Activated CD8-positive, alpha-beta T cell treated with anti-CD3 and anti-CD28 coated beads, Interleukin-2, amount 10 ng/mL, durations not matched to agents 7 days and 5 days (primary cell): Measurements from ENCODE around the gene GRK3. TPM values are rescaled to one million over a fixed set of nuclear protein-coding genes. Genes with fewer than 3 reads are reported as not detected.

Experiments used
- ATAC-seq: fragments of 150-1000 bp; cut with Tn5 transposase; one replicate; pipeline ENCODE4 v1.10.0; 2021; ENCODE audit warnings: moderate library complexity
- CTCF ChIA-PET: fragments of 350-600 bp; sonication (Branson Sonifier 250); formaldehyde crosslinking; loops from one replicate; lab custom pipeline; 2021; ENCODE audit warnings: antibody characterized with exemption; lab: Charles Lee
- POLR2A ChIA-PET: fragments of 350-600 bp; sonication (Branson Sonifier 250); formaldehyde crosslinking; loops from one replicate; lab custom pipeline; 2021; ENCODE audit warnings: antibody characterized with exemption; lab: Charles Lee
- DNase-seq: peaks from one replicate; pipeline ENCODE4 v3.0.0-alpha.2; 2020
- H3K27ac Mint-ChIP-seq: one replicate; pipeline ENCODE4 v1.8.0; 2021; ENCODE audit warnings: mild to moderate bottlenecking, mixed read lengths
- H3K27me3 Mint-ChIP-seq: one replicate; pipeline ENCODE4 v1.8.0; 2021; ENCODE audit warnings: low read depth, mixed read lengths
- H3K36me3 Mint-ChIP-seq: one replicate; pipeline ENCODE4 v1.8.0; 2021; ENCODE audit warnings: low read depth, mixed read lengths
- H3K4me1 Mint-ChIP-seq: one replicate; pipeline ENCODE4 v1.8.0; 2021; ENCODE audit warnings: low read depth, mixed read lengths
- H3K4me3 Mint-ChIP-seq: one replicate; pipeline ENCODE4 v1.8.0; 2021; ENCODE audit warnings: mild to moderate bottlenecking, mixed read lengths
- H3K9me3 Mint-ChIP-seq: one replicate; pipeline ENCODE4 v1.8.0; 2022; ENCODE audit warnings: mixed read lengths; ENCODE audit not compliant: insufficient read depth
- total RNA-seq, 2 experiments: library from RNA; stranded (reverse); gene quantifications; one replicate each; pipeline ENCODE4 v1.2.3, GENCODE V29; 2021

The GRK3 gene
- total RNA-seq, 2 experiments from 2014 or later: 35.0 to 36.6 TPM

DNA sequence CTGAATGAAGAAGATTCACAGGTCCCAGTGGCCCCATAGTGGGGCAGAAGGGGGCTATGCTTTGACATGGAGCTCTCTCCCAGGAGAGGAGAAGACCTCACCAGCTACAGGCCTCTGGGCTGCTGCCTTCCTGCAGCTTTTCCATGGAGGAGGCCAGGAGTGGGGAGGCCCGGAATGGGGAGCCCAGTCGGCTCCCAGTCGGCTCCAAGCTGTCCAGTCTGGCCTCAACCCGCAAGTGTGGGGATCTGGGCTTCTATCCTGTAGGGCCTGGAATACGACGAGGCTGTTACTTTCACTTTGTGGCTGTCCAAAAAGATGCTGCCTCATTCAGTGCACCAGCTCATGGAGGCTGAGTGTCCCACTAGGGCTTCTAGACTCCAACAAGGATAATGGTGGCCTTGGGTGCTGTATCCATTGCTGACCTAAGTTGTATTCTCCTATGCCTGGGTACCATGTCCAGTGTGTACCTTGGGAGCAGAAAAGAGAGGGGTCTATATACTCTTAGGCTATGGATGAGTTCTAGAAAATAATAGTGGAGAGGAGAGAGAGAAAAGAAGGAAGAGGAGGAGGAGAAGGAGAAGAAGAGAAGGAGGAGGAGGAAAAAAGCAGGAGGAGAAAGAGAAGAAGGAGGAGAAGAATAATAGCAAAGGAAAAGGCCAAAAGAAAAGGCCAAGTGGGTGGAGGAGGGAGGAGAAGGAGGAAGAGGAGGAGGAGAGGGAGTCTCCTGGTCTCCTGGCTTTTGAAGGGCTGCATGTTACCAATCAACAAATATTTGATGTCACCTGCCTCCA is 178.6 kb downstream of the GRK3 start:
- H3K4me1 Mint-ChIP-seq: peaks cover 59% of the 10 kb centered on the region
- CTCF ChIA-PET: interaction anchor here (1.0 to 1.4 kb wide), 4 partner anchors 15 to 33 kb away, joined by 3 to 4 read pairs (median 3); no protein-coding TSS in a partner anchor
- DNase-seq (no peak), ATAC-seq (no peak)
- H3K27ac Mint-ChIP-seq: peak overlapping the region; percentile 55
- H3K27me3 Mint-ChIP-seq: no peaks in the 10 kb centered on the region
- peaks cover 38% of the 10 kb centered on the region for H3K36me3 Mint-ChIP-seq
- POLR2A ChIA-PET: no interaction called here
- H3K4me3 Mint-ChIP-seq: no peak overlapping the region
- peaks cover 13% of the 10 kb centered on the region for H3K9me3 Mint-ChIP-seq

DNA sequence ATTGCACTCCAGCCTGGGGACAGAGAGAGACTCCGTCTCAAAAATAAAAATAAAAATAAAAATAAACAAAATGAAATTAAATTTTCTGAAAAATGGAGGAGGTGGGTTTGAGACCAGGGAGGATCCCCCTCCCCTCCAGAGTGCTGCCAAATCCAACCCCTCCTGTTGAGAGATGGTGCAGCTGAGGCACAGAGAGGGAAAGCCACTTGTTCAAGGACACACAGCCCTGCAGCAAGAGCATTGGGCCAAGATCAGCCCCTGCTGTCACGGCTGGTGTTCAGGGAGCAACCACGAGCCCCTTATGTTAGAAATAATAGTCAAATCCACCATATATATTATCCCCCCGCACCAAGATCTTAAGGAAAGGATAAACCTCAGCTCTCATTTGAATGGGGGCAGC is 180.2 kb downstream of the GRK3 start:
- peaks cover 28% of the 10 kb centered on the region for H3K36me3 Mint-ChIP-seq

DNA sequence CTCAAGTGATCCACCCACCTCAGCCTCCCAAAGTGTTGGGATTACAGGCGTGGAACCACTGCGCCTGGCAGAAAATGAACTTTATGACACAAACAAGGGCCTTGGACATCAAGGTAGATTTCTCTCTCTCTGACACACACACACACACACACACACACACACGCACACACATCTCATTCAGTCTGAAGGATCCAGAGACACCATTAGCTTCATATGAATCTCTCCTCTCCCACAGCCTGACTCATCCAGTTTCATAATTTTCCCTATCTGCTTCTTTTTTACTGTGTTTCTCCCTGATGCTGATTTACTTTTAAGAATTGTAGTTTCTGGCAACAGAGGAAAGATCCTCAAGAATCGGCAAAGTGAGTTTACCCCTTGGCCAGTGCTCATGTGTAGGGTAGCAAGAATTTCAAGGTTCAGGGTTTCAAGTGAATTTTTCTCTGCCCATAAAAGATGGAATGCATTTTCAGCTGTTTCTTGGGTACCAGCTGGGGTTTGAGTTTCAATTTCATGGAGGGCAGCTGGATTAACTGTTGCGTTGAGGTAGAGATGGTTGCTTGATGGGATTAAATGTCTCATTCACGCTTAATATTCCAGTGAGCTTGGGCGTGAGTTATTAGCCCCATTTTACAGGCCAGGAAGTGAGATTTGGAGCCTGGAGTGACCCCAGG is 181.0 kb downstream of the GRK3 start:
- peaks cover 4% of the 10 kb centered on the region for H3K9me3 Mint-ChIP-seq
- H3K4me1 Mint-ChIP-seq: peaks cover 68% of the 10 kb centered on the region
- CTCF ChIA-PET: interaction anchor here (0.9 kb wide), 1 partner anchor 21 kb away, joined by 3 read pairs; no protein-coding TSS in a partner anchor
- peaks cover 26% of the 10 kb centered on the region for H3K36me3 Mint-ChIP-seq
- H3K27me3 Mint-ChIP-seq: no peaks in the 10 kb centered on the region
- POLR2A ChIA-PET: no interaction called here
- H3K4me3 Mint-ChIP-seq: no peak overlapping the region
- H3K27ac Mint-ChIP-seq: peak overlapping the region; percentile 41
- no peak for ATAC-seq
- DNase-seq: no peak

More for the DNA sequence above, 180.2 kb downstream of the GRK3 start:
- Mint-ChIP-seq H3K27me3 (no peaks in the 10 kb centered on the region), H3K4me3 (no peak overlapping the region), H3K27ac (no peak overlapping the region), H3K9me3 (peaks cover 8% of the 10 kb centered on the region), H3K4me1 (peaks cover 64% of the 10 kb centered on the region)
- no peak for ATAC-seq
- ChIA-PET POLR2A (no interaction called here), CTCF (no interaction called here)
- no peak for DNase-seq

DNA sequence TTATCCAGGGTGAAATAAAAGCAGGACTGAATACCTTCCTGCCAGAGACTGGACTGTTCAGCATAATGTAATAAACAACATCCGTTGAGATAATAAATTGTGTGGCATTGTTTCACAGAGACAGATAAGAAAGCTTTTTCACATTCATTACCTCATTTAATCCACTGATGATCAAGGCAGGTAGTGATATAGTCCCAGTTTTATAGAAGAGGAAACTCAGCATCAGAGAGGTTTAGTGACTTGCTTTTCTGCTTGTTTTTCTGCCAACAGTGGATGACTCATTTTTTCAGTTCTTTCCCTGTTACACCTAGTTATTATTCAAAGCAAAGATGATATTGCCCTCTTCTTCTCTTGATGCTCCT is 181.5 kb downstream of the GRK3 start:
- peaks cover 71% of the 10 kb centered on the region for H3K4me1 Mint-ChIP-seq
- peak overlapping the region; percentile 32 for H3K27ac Mint-ChIP-seq
- ATAC-seq: peak; percentile 30
- H3K27me3 Mint-ChIP-seq: no peaks in the 10 kb centered on the region
- no peak overlapping the region for H3K4me3 Mint-ChIP-seq
- no peak for DNase-seq
- ChIA-PET CTCF (interaction anchor here (0.9 kb wide), 1 partner anchor 20 kb away, joined by 3 read pairs; no protein-coding TSS in a partner anchor), POLR2A (no interaction called here)
- no peaks in the 10 kb centered on the region for H3K9me3 Mint-ChIP-seq
- peaks cover 22% of the 10 kb centered on the region for H3K36me3 Mint-ChIP-seq

DNA sequence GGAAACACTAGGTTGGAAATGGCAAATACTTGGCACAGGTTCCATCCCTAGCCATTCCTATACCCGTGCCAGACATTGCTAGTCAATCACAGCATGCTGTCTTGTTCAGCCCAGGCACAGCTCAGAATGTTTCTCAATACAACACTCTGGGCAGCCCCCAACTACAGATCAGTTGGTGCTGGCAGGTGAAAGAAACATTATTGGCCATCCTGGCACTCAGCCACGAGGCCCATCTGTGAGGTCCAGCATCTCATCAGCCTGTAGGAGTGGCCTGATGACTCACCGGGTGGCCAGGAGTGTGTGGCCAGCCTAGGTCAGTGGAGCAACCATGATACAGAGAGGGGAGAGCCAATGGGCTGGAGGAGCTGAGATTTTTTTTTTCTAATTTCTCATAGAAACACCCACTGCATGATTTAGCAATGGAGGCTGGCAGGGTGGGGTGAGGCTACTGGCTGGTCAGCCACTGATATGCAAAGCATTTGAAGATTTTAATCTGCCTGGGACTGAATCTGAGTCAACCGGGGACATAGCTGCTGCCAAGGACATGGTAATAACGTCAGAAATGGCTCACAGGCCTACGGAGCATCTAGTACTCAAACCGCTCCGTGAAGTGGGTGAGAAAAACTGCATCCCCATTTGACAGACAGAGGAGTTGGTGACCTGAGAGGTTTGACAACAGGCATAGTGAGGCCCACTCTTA is 182.9 kb downstream of the GRK3 start:
- ChIA-PET POLR2A (interaction anchor here (1.4 kb wide), 1 partner anchor 10 kb away, joined by 3 read pairs; no protein-coding TSS in a partner anchor), CTCF (interaction anchor here (2.4 kb wide), 1 partner anchor 25 kb away, joined by 9 read pairs; no protein-coding TSS in a partner anchor)
- Mint-ChIP-seq H3K4me1 (peaks cover 74% of the 10 kb centered on the region), H3K36me3 (peaks cover 22% of the 10 kb centered on the region), H3K27me3 (no peaks in the 10 kb centered on the region), H3K27ac (peak overlapping the region; percentile 55), H3K9me3 (no peaks in the 10 kb centered on the region), H3K4me3 (no peak overlapping the region)
- no peak for DNase-seq
- ATAC-seq: no peak

DNA sequence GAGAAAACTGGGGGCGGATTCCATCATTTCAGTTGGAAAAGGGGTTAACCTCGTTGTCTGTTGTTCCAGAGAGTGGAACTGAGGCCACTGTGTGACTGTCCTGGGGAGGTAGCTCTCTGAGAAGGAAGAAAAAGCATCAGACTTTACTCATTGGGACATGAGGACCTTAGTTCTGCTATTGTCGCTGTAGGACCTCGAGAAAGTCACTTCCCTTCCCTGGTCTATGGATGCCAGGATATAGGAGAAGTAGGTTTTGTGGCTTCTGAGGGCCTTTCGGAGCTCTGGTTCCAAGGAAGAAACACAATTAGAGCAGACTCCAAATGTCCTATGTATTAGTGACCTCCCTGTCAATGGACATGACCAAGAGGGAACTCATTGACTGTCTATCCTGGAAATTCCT is 183.7 kb downstream of the GRK3 start:
- CTCF ChIA-PET: interaction anchor here (2.4 kb wide), 1 partner anchor 25 kb away, joined by 9 read pairs; no protein-coding TSS in a partner anchor
- Mint-ChIP-seq H3K9me3 (no peaks in the 10 kb centered on the region), H3K27ac (peak overlapping the region; percentile 89), H3K4me1 (peaks cover 68% of the 10 kb centered on the region), H3K27me3 (no peaks in the 10 kb centered on the region), H3K4me3 (no peak overlapping the region), H3K36me3 (peaks cover 19% of the 10 kb centered on the region)
- POLR2A ChIA-PET: interaction anchor here (1.4 kb wide), 1 partner anchor 9 kb away, joined by 3 read pairs; no protein-coding TSS in a partner anchor
- no peak for ATAC-seq
- DNase-seq: no peak

DNA sequence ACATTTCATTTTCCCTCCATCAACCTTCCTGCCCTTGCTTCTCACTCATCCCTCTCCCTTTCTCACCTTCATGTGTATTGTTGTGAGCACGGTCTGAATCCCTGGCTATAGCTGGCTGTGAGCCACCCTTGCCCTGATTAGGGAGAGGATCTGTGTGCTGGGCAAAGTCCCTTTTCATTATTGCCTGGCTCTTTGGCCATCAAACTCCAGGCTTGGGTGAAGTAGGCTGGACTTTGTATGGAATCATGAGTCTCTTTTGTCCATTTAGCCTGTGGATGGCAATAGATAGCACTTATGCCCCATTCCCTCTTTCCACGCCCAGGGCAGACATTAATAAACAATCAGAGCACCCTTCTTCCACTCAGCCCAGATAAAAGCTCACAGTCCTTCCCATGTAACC is 184.2 kb downstream of the GRK3 start:
- no peaks in the 10 kb centered on the region for H3K27me3 Mint-ChIP-seq
- no peaks in the 10 kb centered on the region for H3K9me3 Mint-ChIP-seq
- POLR2A ChIA-PET: interaction anchor here (1.4 kb wide), 1 partner anchor 9 kb away, joined by 3 read pairs; no protein-coding TSS in a partner anchor
- H3K27ac Mint-ChIP-seq: peak overlapping the region; percentile 89
- no peak for ATAC-seq
- H3K4me3 Mint-ChIP-seq: no peak overlapping the region
- peaks cover 62% of the 10 kb centered on the region for H3K4me1 Mint-ChIP-seq
- H3K36me3 Mint-ChIP-seq: peaks cover 17% of the 10 kb centered on the region
- CTCF ChIA-PET: interaction anchor here (2.0 to 2.4 kb wide), 2 partner anchors 12 to 24 kb away, joined by 7 to 9 read pairs; no protein-coding TSS in a partner anchor
- no peak for DNase-seq

DNA sequence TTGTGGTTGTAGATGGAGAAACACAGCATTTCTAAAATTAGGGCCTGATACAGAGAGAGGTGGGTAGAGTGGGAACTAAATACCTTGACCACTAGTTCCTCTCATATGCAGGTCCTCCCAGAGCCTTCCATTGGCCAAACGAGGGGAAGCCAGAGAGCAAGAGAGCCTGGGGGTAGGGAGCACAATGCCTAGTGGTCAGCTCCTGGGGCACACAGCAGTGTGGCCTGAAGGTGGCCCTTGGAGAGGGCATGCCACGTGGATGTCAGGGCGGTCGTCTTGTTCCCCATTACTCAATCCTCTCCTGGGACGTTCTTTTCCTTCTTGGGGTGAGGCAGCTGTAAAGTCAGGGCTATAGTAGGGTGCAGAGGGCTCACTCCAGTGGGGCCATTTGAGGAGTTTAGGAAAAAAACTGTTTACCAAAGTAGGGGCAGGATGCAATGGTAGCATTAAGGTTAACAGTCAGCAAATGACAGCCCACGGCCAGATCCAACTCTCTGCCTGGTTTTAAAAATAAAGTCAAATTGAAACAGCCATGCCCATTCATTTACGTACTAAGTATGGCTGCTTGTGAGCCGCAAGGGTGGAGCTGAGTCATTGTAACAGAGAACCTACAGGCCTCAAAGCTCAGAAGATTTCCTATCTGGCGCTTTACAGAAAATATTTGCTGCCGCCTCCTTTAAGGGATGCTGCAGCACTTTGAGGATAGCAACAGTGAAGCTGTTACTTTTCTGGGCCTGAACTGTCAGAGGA is 185.1 kb downstream of the GRK3 start:
- ChIA-PET CTCF (interaction anchor here (1.4 to 2.2 kb wide), 4 partner anchors 10 to 22 kb away, joined by 3 to 12 read pairs (median 7); no protein-coding TSS in a partner anchor), POLR2A (interaction anchor here (0.7 to 1.5 kb wide), 3 partner anchors 11 to 13 kb away, joined by 3 to 8 read pairs (median 3); no protein-coding TSS in a partner anchor)
- peaks cover 17% of the 10 kb centered on the region for H3K36me3 Mint-ChIP-seq
- peak; percentile 39 for DNase-seq
- peak; percentile 61 for ATAC-seq
- H3K27me3 Mint-ChIP-seq: no peaks in the 10 kb centered on the region
- peak overlapping the region; percentile 36 for H3K4me3 Mint-ChIP-seq
- no peaks in the 10 kb centered on the region for H3K9me3 Mint-ChIP-seq
- peak overlapping the region; percentile 89 for H3K27ac Mint-ChIP-seq
- peaks cover 57% of the 10 kb centered on the region for H3K4me1 Mint-ChIP-seq

DNA sequence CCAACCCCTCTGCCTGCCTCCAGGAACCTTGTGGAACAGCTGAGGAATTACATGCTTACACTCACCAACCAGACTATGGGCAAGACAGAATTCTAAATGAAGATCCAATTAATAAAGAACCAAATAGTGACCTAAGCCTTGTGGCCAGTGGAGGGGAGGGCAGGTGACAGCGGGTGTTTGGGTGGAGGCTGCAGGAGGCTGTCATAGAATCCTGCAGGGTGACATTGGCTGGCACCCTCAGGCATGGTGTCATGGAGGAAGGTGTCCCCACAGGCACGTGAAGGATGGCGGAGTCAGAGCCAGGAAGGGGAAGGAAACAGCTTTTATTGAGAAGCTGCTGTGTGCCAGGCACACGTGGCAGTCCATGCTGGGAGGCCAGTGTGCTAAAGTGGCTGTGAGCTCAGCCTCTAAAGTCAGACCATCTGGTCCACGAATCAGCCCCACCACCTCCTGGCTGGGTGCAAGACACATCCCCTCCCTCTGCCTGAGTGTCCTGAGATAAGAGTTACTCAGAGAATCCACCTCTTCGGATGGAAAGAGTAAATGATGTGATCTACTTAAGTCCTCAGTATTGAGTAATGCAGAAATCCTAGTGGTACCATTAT is 186.2 kb downstream of the GRK3 start:
- DNase-seq (no peak), ATAC-seq (no peak)
- no peaks in the 10 kb centered on the region for H3K9me3 Mint-ChIP-seq
- H3K4me1 Mint-ChIP-seq: peaks cover 53% of the 10 kb centered on the region
- no peaks in the 10 kb centered on the region for H3K27me3 Mint-ChIP-seq
- peaks cover 14% of the 10 kb centered on the region for H3K36me3 Mint-ChIP-seq
- no peak overlapping the region for H3K4me3 Mint-ChIP-seq
- CTCF ChIA-PET: interaction anchor here (2.0 to 2.2 kb wide), 3 partner anchors 9 to 21 kb away, joined by 7 to 12 read pairs (median 7); no protein-coding TSS in a partner anchor
- peak overlapping the region; percentile 89 for H3K27ac Mint-ChIP-seq
- POLR2A ChIA-PET: interaction anchor here (0.7 to 1.5 kb wide), 2 partner anchors 10 to 14 kb away, joined by 3 to 8 read pairs; no protein-coding TSS in a partner anchor

DNA sequence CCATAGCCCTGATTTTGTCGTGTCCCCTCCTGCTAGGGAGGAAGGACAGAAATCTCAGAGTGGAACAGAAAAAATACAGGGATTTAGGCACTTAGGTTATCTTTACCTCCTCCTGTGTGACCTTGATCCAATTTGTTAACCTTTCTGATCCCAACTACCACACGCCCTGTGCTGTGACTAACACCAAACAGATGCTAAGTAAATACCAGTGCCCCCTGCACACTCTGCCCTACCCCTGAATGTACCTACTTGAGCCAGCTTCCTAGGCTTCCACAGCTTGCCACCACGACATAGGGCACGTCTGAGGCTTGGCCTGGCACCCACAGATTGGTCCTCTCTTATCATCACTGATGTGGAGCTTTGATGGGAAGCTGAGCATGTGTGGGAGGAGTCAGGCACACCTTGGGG is 186.7 kb downstream of the GRK3 start:
- H3K4me1 Mint-ChIP-seq: peaks cover 51% of the 10 kb centered on the region
- CTCF ChIA-PET: interaction anchor here (2.0 to 2.2 kb wide), 2 partner anchors 9 to 21 kb away, joined by 7 to 12 read pairs; no protein-coding TSS in a partner anchor
- peaks cover 12% of the 10 kb centered on the region for H3K36me3 Mint-ChIP-seq
- no peak for ATAC-seq
- H3K27ac Mint-ChIP-seq: peak overlapping the region; percentile 58
- H3K27me3 Mint-ChIP-seq: no peaks in the 10 kb centered on the region
- POLR2A ChIA-PET: no interaction called here
- H3K4me3 Mint-ChIP-seq: no peak overlapping the region
- H3K9me3 Mint-ChIP-seq: no peaks in the 10 kb centered on the region
- DNase-seq: no peak
